Activated CD8-positive, alpha-beta memory T cell treated with anti-CD3 and anti-CD28 coated beads, Interleukin-2, amount 50 U/mL, for 24 hours (primary cell): ENCODE results near the gene ZNF318.

Experiments
- DNase-seq: peaks from one replicate; pipeline ENCODE4 v3.0.0-alpha.2; 2020; ENCODE audit errors: extremely low read depth

Gene ZNF318

GRCh38 chr6:43301081-43301870, 68.2 kb downstream of the ZNF318 start:
- DNase-seq = no peak

- DNase-seq = no peak
These were observed 69.8 kb downstream of the ZNF318 start for GRCh38 chr6:43299338-43300293.

GRCh38 chr6:43298565-43299337, 70.7 kb downstream of the ZNF318 start:
- DNase-seq = no peak

GRCh38 chr6:43297644-43298564, 71.5 kb downstream of the ZNF318 start, which contains the start of gene SLC22A7:
Gene SLC22A7, plus strand, starts transcription at chr6:43298260. Its CDS starts 99 bp downstream, at chr6:43298359.
- DNase-seq = no peak

- DNase-seq = no peak
These were observed 72.5 kb downstream of the ZNF318 start for GRCh38 chr6:43296780-43297497.

GRCh38 chr6:43295456-43295855, 74.0 kb downstream of the ZNF318 start:
- no peak for DNase-seq

- DNase-seq = no peak
These were observed 74.9 kb downstream of the ZNF318 start for GRCh38 chr6:43294536-43294935.

- DNase-seq = no peak
These were observed 75.7 kb downstream of the ZNF318 start for GRCh38 chr6:43293698-43294097.

GRCh38 chr6:43292763-43293318, 76.6 kb downstream of the ZNF318 start:
- DNase-seq = no peak

- no peak for DNase-seq
These were observed 77.1 kb downstream of the ZNF318 start for GRCh38 chr6:43292341-43292740.

GRCh38 chr6:43291708-43292107, 77.7 kb downstream of the ZNF318 start:
- no peak for DNase-seq

- DNase-seq = no peak
These were observed 78.5 kb downstream of the ZNF318 start for GRCh38 chr6:43290905-43291355.

- no peak for DNase-seq
These were observed 79.0 kb downstream of the ZNF318 start for GRCh38 chr6:43290339-43290904.

GRCh38 chr6:43287717-43288679, 81.4 kb downstream of the ZNF318 start:
- DNase-seq = no peak

GRCh38 chr6:43286980-43287716, 82.3 kb downstream of the ZNF318 start:
- no peak for DNase-seq

GRCh38 chr6:43286456-43286979, 82.9 kb downstream of the ZNF318 start:
- no peak for DNase-seq
